Measurements from ENCODE around the gene TIMP3.

TIMP3 gene

DNA sequence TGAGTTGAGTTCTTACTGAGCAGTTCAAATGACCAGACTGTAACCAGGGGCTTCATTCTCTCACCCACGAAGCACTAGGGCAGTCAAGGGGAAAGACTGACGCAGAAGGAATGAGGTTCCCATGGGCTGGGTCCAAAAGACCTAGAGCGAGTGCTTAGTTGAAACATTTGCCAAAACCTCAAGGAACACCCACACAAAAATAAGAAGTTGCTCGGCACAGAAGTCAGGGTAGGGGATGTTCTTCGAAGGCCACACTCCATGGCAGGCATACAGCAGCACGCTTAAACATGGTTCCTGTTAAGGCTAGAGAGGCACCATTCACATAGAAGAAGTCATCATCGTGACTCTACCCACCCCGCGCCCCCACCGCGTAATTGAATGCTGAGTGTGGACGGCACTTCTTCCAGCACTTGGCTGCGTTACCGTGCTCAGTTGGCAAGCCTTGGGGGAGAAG is 52.9 kb downstream of the TIMP3 start:
- no peak overlapping the region for H3K27ac ChIP-seq (ENCODE audit: low read length)
- no peaks in the 10 kb centered on the region for H3K4me1 ChIP-seq (ENCODE audit: insufficient read depth, low read length)
- DNase-seq (no peak), ATAC-seq (ENCODE audit: insufficient read depth, low read depth) (no peak)
- H4K20me1 ChIP-seq (ENCODE audit: insufficient read depth, low read length), result 0 out of 2 replicates have a peak, but pooled peaks cover 4% of the 10 kb centered on the region
- no peak overlapping the region for H2AFZ ChIP-seq (ENCODE audit: low read depth, low read length)
- H3K9me3 ChIP-seq (ENCODE audit: insufficient read depth, low read length, severe bottlenecking), result no peaks in the 10 kb centered on the region
- no peak for TF ChIP-seq EZH2 (IDR thresholded peaks at IDR 0.05; ENCODE audit: borderline replicate concordance, low read depth, low read length, severe bottlenecking)
- TF ChIP-seq, protein P1, sequence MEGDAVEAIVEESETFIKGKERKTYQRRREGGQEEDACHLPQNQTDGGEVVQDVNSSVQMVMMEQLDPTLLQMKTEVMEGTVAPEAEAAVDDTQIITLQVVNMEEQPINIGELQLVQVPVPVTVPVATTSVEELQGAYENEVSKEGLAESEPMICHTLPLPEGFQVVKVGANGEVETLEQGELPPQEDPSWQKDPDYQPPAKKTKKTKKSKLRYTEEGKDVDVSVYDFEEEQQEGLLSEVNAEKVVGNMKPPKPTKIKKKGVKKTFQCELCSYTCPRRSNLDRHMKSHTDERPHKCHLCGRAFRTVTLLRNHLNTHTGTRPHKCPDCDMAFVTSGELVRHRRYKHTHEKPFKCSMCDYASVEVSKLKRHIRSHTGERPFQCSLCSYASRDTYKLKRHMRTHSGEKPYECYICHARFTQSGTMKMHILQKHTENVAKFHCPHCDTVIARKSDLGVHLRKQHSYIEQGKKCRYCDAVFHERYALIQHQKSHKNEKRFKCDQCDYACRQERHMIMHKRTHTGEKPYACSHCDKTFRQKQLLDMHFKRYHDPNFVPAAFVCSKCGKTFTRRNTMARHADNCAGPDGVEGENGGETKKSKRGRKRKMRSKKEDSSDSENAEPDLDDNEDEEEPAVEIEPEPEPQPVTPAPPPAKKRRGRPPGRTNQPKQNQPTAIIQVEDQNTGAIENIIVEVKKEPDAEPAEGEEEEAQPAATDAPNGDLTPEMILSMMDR (IDR thresholded peaks at IDR 0.05; ENCODE audit: borderline replicate concordance, extremely low read depth, low read length, poor library complexity, severe bottlenecking), result no peak
- H3K4me2 ChIP-seq (ENCODE audit: insufficient read depth, low read length), result no peak overlapping the region
- H3K4me3 ChIP-seq (ENCODE audit: low read depth in 1 of 2, low read length in 2 of 2), result no peak overlapping the region
- H3K9ac ChIP-seq (ENCODE audit: low read depth, low read length), result no peak overlapping the region
- H3K27me3 ChIP-seq (ENCODE audit: insufficient read depth, low read length, poor library complexity), result no peaks in the 10 kb centered on the region
- H3K79me2 ChIP-seq (ENCODE audit: insufficient read depth, low read length), result no peaks in the 10 kb centered on the region
- no peaks in the 10 kb centered on the region for H3K36me3 ChIP-seq (ENCODE audit: insufficient read depth, low read length)

DNA sequence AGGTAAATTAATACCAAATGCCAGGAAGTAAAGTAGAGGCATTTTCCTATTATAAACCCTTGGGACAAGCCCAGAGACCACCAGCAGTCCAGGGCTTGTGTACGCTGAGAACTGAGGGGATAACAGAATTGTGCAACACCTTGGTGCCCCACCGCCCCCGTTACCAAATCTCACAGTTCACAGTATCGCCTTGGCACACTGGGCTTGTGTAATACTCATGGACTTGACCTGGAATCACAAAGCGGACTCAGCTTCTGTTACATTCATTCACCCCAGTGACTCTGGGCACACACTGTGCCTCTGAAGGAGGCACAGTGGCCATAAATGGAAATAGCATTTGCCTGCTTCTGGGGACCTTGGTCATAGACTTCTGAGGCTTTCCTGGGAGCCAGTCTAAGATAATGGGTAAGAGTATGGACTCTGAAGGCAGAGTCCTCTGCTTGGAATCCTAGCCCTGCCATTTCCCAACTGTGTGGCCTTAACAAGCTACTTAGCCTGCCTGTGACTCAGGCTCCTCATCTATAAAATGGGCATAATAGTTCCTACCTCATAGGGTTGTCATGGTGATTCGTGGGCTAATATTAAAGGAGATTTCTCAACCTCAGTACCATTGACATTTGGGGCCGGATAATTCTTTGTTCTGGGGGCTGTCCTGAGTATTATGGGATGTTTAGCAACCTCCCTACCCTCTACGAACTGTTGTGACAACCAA is 53.7 kb downstream of the TIMP3 start:
- Histone ChIP-seq H3K27me3 (ENCODE audit: insufficient read depth, low read length, poor library complexity) (no peaks in the 10 kb centered on the region), H3K9me3 (ENCODE audit: insufficient read depth, low read length, severe bottlenecking) (no peaks in the 10 kb centered on the region), H3K4me1 (ENCODE audit: insufficient read depth, low read length) (no peaks in the 10 kb centered on the region), H3K79me2 (ENCODE audit: insufficient read depth, low read length) (no peaks in the 10 kb centered on the region), H3K4me3 (ENCODE audit: low read depth in 1 of 2, low read length in 2 of 2) (no peak overlapping the region), H2AFZ (ENCODE audit: low read depth, low read length) (no peak overlapping the region), H3K9ac (ENCODE audit: low read depth, low read length) (no peak overlapping the region), H3K4me2 (ENCODE audit: insufficient read depth, low read length) (no peak overlapping the region), H4K20me1 (ENCODE audit: insufficient read depth, low read length) (0 out of 2 replicates have a peak, but pooled peaks cover 4% of the 10 kb centered on the region), H3K27ac (ENCODE audit: low read length) (no peak overlapping the region), H3K36me3 (ENCODE audit: insufficient read depth, low read length) (no peaks in the 10 kb centered on the region)
- no peak for ATAC-seq (ENCODE audit: insufficient read depth, low read depth)
- TF ChIP-seq, protein P1 (IDR thresholded peaks at IDR 0.05; ENCODE audit: borderline replicate concordance, extremely low read depth, low read length, poor library complexity, severe bottlenecking), result no peak
- no peak for TF ChIP-seq EZH2 (IDR thresholded peaks at IDR 0.05; ENCODE audit: borderline replicate concordance, low read depth, low read length, severe bottlenecking)
- no peak for DNase-seq

DNA sequence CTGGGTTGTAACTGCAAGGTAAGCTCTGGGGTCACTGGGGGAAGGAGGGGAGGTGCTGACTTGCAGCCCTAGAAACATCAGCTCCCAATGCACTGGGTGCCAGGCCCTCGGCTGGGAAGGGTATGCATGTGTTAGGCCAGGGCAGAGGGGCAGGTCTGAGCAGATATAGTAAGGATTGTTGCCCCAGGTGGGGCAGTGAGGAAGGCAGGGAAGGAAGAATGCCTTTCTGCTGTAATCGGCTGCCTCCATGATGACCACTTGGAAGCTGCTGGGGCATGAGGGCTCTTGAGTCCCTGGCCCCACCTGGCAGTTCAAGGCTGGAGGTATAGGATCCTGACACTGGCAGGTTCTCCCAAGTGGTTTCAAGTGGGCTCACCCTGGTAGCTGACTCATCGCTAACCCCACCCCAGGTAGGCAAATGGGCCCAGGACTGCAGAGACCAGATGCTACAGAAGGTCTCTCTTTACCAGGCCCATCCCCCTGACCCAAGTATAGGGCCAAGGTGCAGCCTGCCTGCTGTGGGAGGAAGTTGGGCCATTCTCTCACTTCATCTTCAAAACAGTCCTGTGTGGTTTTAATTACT is 56.7 kb downstream of the TIMP3 start:
- no peak for TF ChIP-seq EZH2 (IDR thresholded peaks at IDR 0.05; ENCODE audit: borderline replicate concordance, low read depth, low read length, severe bottlenecking)
- TF ChIP-seq, protein P1 (IDR thresholded peaks at IDR 0.05; ENCODE audit: borderline replicate concordance, extremely low read depth, low read length, poor library complexity, severe bottlenecking), result no peak
- Histone ChIP-seq H3K9ac (ENCODE audit: low read depth, low read length) (no peak overlapping the region), H3K4me2 (ENCODE audit: insufficient read depth, low read length) (no peak overlapping the region), H3K36me3 (ENCODE audit: insufficient read depth, low read length) (no peaks in the 10 kb centered on the region), H3K27ac (ENCODE audit: low read length) (no peak overlapping the region), H3K9me3 (ENCODE audit: insufficient read depth, low read length, severe bottlenecking) (no peaks in the 10 kb centered on the region), H3K4me1 (ENCODE audit: insufficient read depth, low read length) (no peaks in the 10 kb centered on the region), H2AFZ (ENCODE audit: low read depth, low read length) (no peak overlapping the region), H3K79me2 (ENCODE audit: insufficient read depth, low read length) (no peaks in the 10 kb centered on the region), H3K27me3 (ENCODE audit: insufficient read depth, low read length, poor library complexity) (no peaks in the 10 kb centered on the region), H4K20me1 (ENCODE audit: insufficient read depth, low read length) (no peaks in the 10 kb centered on the region), H3K4me3 (ENCODE audit: low read depth in 1 of 2, low read length in 2 of 2) (no peak overlapping the region)
- DNase-seq, result no peak
- no peak for ATAC-seq (ENCODE audit: insufficient read depth, low read depth)
